Psoas muscle (tissue), 8 donors: ENCODE results near the gene MAST4. TPM values are rescaled to one million over a fixed set of nuclear protein-coding genes. Genes with fewer than 3 reads are reported as not detected.

ENCODE experiments used
- ATAC-seq, 4 donors: fragments of 200-7000 bp; cut with Tn5 transposase; one replicate each; pipeline ENCODE4 v1.9.1; 2020; ENCODE audit warnings: moderate library complexity in 3 of 4, mild to moderate bottlenecking in 2 of 4
- DNase-seq, 2 donors: peaks; one replicate each; pipeline ENCODE4 v3.0.0-alpha.2; 2020
- H3K27ac ChIP-seq: fragments of 200-600 bp; one replicate; pipeline ENCODE4 v1.8.0; 2022
- H3K27me3 ChIP-seq, 3 donors: fragments of 200-600 bp in 1 of 3; one replicate each; pipeline versions ENCODE4 v1.6.1 to v1.8.0; 2013 to 2022; ENCODE audit warnings: low read length in 2 of 3, mild to moderate bottlenecking in 2 of 3, moderate library complexity in 1 of 3; ENCODE audit not compliant: insufficient read depth in 3 of 3
- H3K36me3 ChIP-seq, 2 donors: fragments of 200-600 bp in 1 of 2; one replicate each; pipeline versions ENCODE4 v1.6.1 to v1.8.0; 2013 to 2022; ENCODE audit warnings: low read depth in 1 of 2, mild to moderate bottlenecking in 1 of 2, moderate library complexity in 1 of 2; ENCODE audit not compliant: insufficient read depth in 1 of 2
- H3K4me1 ChIP-seq: fragments of 200-600 bp; one replicate; pipeline ENCODE4 v1.8.0; 2022
- H3K4me3 ChIP-seq: fragments of 200-600 bp; one replicate; pipeline ENCODE4 v1.8.0; 2022; ENCODE audit warnings: mild to moderate bottlenecking
- H3K9me3 ChIP-seq: fragments of 200-600 bp; one replicate; pipeline ENCODE4 v1.8.0; 2022
- WGBS, 3 donors: extraction: QIAGEN DNeasy Blood & Tissue Kit; methylation state at CpG; one replicate each; pipeline versions ENCODE4 v1.1.6 to v1.1.7; 2013; 5-methylcytosine and 5-hydroxymethylcytosine counted together
- intact Hi-C, 2 donors: fragments of 100-400 bp; cut with DNase I; formaldehyde crosslinking; loops; one replicate each; pipeline versions ENCODE4 v1.11.0 to v1.14.2; 2022
- polyA plus RNA-seq, 3 donors: library from polyadenylated mRNA; stranded (reverse); fragments of 200-250 nt; gene quantifications; one replicate each; pipeline ENCODE4 v1.2.3, GENCODE V29; 2013
- total RNA-seq, 4 donors: library from RNA; stranded (reverse); fragmentation: NEBNext Ultra II Directional in 2 of 4; extraction: Animal tissue kit (Norgen Biotek cat#: 25700) in 2 of 4; gene quantifications; one replicate each; pipeline versions ENCODE4 v1.2.1 to v1.2.4, GENCODE V29; 2021 to 2023
- TF ChIP-seq, protein P1 (sequence below): fragments of 200-600 bp; IDR thresholded peaks from one replicate; pipeline ENCODE4 v1.8.0; 2022; ENCODE audit warnings: antibody characterized with exemption
- donor health status: healthy with polysubstance abuse.
- donor health status: DM: no; HTN: no; CAD: no; lungs with moderate emphysema.
- donor health status: Bipolar disorder and iron deficiency.
- donor health status: healthy.
- donor health status: DM: yes; HTN: yes; CAD: no.
- donor health status: DM: no; HTN: no; CAD: no.
- donor health status: DM: no; HTN: no; CAD: no.
- donor health status: DM: yes; HTN: yes; CAD: no.

MAST4 gene
- total and polyA plus RNA-seq, 7 donors, result 3.2 to 123 (median 12.1) TPM

DNA sequence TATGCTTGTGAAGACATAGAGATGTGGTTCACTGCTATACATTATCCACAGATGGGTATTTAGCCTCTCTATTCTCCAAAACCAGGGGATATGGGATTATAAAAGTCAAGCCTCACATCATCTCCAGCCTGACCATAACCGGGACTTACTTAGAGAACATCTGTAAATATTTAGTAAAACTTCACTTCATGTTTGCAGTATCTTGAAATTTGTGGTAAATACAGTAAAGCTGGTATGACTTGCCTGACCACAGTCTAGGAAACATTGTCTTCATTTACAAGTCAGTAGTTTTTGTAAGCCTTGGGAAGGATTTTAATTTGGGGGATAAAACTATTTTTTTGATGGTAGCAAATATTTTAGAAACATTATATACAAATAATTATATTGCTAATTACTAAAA lies 64.2 kb downstream of the MAST4 start:
- TF ChIP-seq, protein P1, sequence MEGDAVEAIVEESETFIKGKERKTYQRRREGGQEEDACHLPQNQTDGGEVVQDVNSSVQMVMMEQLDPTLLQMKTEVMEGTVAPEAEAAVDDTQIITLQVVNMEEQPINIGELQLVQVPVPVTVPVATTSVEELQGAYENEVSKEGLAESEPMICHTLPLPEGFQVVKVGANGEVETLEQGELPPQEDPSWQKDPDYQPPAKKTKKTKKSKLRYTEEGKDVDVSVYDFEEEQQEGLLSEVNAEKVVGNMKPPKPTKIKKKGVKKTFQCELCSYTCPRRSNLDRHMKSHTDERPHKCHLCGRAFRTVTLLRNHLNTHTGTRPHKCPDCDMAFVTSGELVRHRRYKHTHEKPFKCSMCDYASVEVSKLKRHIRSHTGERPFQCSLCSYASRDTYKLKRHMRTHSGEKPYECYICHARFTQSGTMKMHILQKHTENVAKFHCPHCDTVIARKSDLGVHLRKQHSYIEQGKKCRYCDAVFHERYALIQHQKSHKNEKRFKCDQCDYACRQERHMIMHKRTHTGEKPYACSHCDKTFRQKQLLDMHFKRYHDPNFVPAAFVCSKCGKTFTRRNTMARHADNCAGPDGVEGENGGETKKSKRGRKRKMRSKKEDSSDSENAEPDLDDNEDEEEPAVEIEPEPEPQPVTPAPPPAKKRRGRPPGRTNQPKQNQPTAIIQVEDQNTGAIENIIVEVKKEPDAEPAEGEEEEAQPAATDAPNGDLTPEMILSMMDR, result no peak
- Histone ChIP-seq H3K27ac (no peak overlapping the region), H3K36me3 (no peaks in the 10 kb centered on the region), H3K4me1 (no peaks in the 10 kb centered on the region), H3K27me3 (no peaks in the 10 kb centered on the region), H3K4me3 (no peak overlapping the region), H3K9me3 (no peaks in the 10 kb centered on the region)
- intact Hi-C loops, result no loop called here
- ATAC-seq, result no peak
- no peak for DNase-seq
- 76 to 82% (median 78%) methylated on average over 1 of the region's 1 CpG for WGBS, 3 donors

DNA sequence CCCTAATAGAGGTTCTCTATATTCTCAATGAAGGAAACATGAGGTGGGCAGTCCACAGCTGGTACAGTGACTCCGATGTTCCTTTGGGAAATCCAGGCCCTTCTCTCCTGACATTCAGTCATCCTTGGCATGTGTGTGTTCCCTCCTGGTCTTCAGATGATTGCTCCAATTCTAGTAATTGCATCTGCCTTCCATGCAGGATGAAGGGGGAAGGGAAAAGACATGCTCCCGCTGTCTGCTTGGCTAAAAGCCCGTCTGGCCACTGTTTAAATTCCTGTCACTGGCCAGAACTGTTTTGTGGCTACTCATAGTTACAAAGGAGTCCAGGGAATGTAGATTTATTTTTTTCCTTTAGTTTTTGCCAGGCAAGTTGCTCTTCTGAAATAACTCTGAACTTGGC lies 65.0 kb downstream of the MAST4 start:
- Histone ChIP-seq H3K27ac (no peak overlapping the region), H3K9me3 (no peaks in the 10 kb centered on the region), H3K4me3 (no peak overlapping the region), H3K27me3 (no peaks in the 10 kb centered on the region), H3K4me1 (no peaks in the 10 kb centered on the region), H3K36me3 (no peaks in the 10 kb centered on the region)
- peak; percentile 50 to 57 for DNase-seq
- 6 to 19% (median 7%) methylated on average over 3 of the region's 3 CpGs for WGBS, 3 donors
- intact Hi-C loops, result no loop called here
- TF ChIP-seq, protein P1, result no peak
- ATAC-seq, result peak; percentile 25 to 85 (median 37)

DNA sequence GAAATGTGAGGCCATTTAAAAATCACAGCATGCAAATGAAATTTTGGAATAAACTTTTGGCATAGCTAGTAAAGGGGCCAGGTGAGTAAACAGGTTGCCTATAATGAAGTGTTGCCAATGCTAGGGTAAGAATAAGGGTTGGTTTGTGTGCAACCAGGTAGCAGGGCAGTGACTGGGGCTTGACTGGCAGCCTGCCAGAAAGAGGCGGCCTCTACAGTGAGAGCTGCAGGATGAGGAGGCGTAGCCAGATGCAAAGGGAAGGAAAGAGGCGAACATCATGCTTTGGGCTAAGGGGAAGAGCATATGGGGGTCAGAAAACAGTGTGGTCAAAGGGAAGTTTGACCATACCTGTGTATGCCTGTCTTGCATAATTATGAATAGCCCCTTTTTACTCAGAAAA lies 70.6 kb downstream of the MAST4 start:
- H3K4me1 ChIP-seq, result no peaks in the 10 kb centered on the region
- WGBS, 3 donors, result 57 to 83% (median 61%) methylated on average over 3 of the region's 3 CpGs
- DNase-seq, result no peak
- no peak overlapping the region for H3K4me3 ChIP-seq
- no peaks in the 10 kb centered on the region for H3K36me3 ChIP-seq
- ATAC-seq, result no peak
- no peak overlapping the region for H3K27ac ChIP-seq
- no peaks in the 10 kb centered on the region for H3K27me3 ChIP-seq
- intact Hi-C loops, result no loop called here
- TF ChIP-seq, protein P1, result no peak
- no peaks in the 10 kb centered on the region for H3K9me3 ChIP-seq

DNA sequence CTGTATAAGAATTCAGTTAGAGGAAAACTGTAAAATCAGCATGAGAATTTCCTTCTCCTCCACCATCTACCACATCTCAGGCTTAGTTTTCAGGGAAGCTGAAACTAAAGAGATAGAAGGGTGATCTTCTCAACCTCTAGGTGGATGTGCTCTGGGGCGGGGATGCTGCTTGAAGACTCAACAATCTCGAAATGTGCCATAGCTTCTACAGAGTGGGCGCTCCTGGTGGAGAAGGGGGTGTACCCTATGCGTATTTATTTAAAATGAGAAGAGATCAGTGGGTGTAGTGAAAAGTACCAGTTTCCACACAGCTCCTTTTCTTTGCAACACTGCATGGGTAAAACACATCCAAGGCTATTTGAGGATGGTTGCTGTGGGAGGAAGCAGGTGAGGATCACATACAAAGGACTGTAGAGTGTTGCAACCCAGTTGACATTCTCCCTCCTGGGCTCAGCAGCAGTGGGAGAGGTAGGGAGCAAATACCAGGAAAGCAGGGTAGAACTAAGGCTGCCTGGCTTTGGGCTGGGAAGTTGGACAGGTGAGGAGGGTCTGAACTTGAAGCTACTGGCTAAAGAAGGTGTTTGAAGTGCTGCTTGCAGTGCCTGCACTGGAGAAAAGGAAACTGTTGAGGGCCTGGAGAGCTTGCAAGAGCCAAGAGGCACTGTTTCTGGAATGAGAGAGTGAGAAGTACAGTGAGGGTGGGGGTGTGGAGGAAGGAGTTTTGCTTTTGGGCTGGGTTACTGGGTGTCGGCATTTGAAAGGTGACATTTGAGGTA lies 73.1 kb downstream of the MAST4 start:
- H3K36me3 ChIP-seq, result no peaks in the 10 kb centered on the region
- 90 to 94% (median 92%) methylated on average over 5 of the region's 5 CpGs for WGBS, 3 donors
- H3K27me3 ChIP-seq, result no peaks in the 10 kb centered on the region
- ATAC-seq, result no peak
- no peak overlapping the region for H3K4me3 ChIP-seq
- H3K9me3 ChIP-seq, result no peaks in the 10 kb centered on the region
- H3K27ac ChIP-seq, result no peak overlapping the region
- TF ChIP-seq, protein P1, result no peak
- intact Hi-C loops, result no loop called here
- no peak for DNase-seq
- no peaks in the 10 kb centered on the region for H3K4me1 ChIP-seq

DNA sequence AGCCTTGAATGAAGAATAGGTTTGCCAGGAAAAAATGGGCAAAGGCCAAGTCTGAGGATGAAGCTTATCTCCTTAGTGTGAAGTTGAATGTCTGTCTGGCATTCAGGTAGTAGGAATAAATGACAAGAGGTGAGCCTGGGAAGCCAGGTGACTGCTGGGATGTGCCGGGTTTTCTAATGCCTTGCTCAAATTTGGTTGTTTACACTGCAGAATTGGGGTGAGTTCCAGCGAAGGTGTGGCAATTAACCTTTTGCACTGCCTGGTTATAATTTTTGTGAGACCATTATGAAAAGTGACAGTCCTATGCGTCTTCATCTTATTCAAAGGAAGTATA lies 73.6 kb downstream of the MAST4 start:
- H3K36me3 ChIP-seq, result no peaks in the 10 kb centered on the region
- H3K4me3 ChIP-seq, result no peak overlapping the region
- DNase-seq (no peak), ATAC-seq (no peak)
- intact Hi-C loops, result no loop called here
- TF ChIP-seq, protein P1, result no peak
- no peaks in the 10 kb centered on the region for H3K9me3 ChIP-seq
- H3K27ac ChIP-seq, result no peak overlapping the region
- no peaks in the 10 kb centered on the region for H3K4me1 ChIP-seq
- WGBS, 3 donors, result 70 to 76% (median 72%) methylated on average over 3 of the region's 3 CpGs
- no peaks in the 10 kb centered on the region for H3K27me3 ChIP-seq
